Hepatocyte (in vitro differentiated cells): Measurements from ENCODE around the gene RPN2. TPM values are rescaled to one million over a fixed set of nuclear protein-coding genes. Genes with fewer than 3 reads are reported as not detected.

Source experiments
- DNase-seq: peaks from one replicate; pipeline ENCODE4 v3.0.0-alpha.2; 2016; ENCODE audit warnings: low spot score
- H2AFZ ChIP-seq: fragments of 200-600 bp; sonication (generic); 2 replicates; pipeline ENCODE4 v1.6.0; 2016; ENCODE audit warnings: antibody characterized with exemption, mild to moderate bottlenecking
- H3K27ac ChIP-seq: fragments of 200-600 bp; sonication (generic); 2 replicates; pipeline ENCODE4 v1.5.1; 2016; ENCODE audit warnings: mild to moderate bottlenecking
- H3K27me3 ChIP-seq: fragments of 200-600 bp; sonication (generic); 2 replicates; pipeline ENCODE4 v1.6.1; 2016
- H3K36me3 ChIP-seq: fragments of 200-600 bp; sonication (generic); replicated peaks from 2 replicates; pipeline ENCODE4 v1.5.1; 2016; ENCODE audit warnings: low read depth; ENCODE audit not compliant: insufficient read depth
- H3K4me1 ChIP-seq: fragments of 200-600 bp; sonication (generic); 2 replicates; pipeline ENCODE4 v1.5.1; 2016; ENCODE audit warnings: mild to moderate bottlenecking, moderate library complexity; ENCODE audit not compliant: insufficient read depth
- H3K4me2 ChIP-seq: fragments of 200-600 bp; sonication (generic); 2 replicates; pipeline ENCODE4 v1.6.0; 2016
- H3K4me3 ChIP-seq: fragments of 200-600 bp; sonication (generic); 2 replicates; pipeline ENCODE4 v1.5.1; 2016; ENCODE audit warnings: mild to moderate bottlenecking
- H3K79me2 ChIP-seq: fragments of 200-600 bp; sonication (generic); 2 replicates; pipeline ENCODE4 v1.6.0; 2017; ENCODE audit warnings: mild to moderate bottlenecking
- H3K9me2 ChIP-seq: fragments of 200-600 bp; sonication (generic); replicated peaks from 2 replicates; pipeline ENCODE4 v1.6.0; 2017; ENCODE audit warnings: mild to moderate bottlenecking; ENCODE audit not compliant: insufficient read depth
- H3K9me3 ChIP-seq: fragments of 200-600 bp; sonication (generic); 2 replicates; pipeline ENCODE4 v1.5.1; 2016; ENCODE audit warnings: low read depth, mild to moderate bottlenecking
- H4K20me1 ChIP-seq: fragments of 200-600 bp; sonication (generic); 2 replicates; pipeline ENCODE4 v1.6.0; 2016; ENCODE audit warnings: mild to moderate bottlenecking; ENCODE audit not compliant: insufficient read depth, poor library complexity, severe bottlenecking
- EZH2 ChIP-seq: fragments of 200-600 bp; sonication (generic); IDR thresholded peaks from 2 replicates; pipeline ENCODE4 v1.6.1; 2016; ENCODE audit warnings: antibody characterized with exemption, mild to moderate bottlenecking, borderline replicate concordance
- EZH2phosphoT487 ChIP-seq: fragments of 200-600 bp; sonication (generic); IDR thresholded peaks from one replicate; pipeline ENCODE4 v1.6.1; 2018; ENCODE audit warnings: antibody characterized with exemption, mild to moderate bottlenecking, low read depth, moderate library complexity; ENCODE audit not compliant: unreplicated experiment, severe bottlenecking
- WGBS: methylation state at CpG from one replicate; pipeline ENCODE4 v1.1.6; 2016; ENCODE audit warnings: low lambda C conversion rate; ENCODE audit errors: missing lambda C conversion rate; 5-methylcytosine and 5-hydroxymethylcytosine counted together
- polyA plus RNA-seq: library from polyadenylated mRNA; unstranded; fragments of >200 nt; fragmentation: Nextera tagmentation; extraction: Ambion mirVana; gene quantifications from 2 replicates; pipeline ENCODE4 v1.2.1, GENCODE V29; 2016
- total RNA-seq: library from RNA; depleted of rRNA; stranded (reverse); fragments of >200 nt; gene quantifications from 2 replicates; pipeline ENCODE4 v1.2.3, GENCODE V29; 2014
- TF ChIP-seq, protein P1 (sequence below): fragments of 200-600 bp; sonication (generic); IDR thresholded peaks from 2 replicates; pipeline ENCODE4 v1.5.1; 2016; ENCODE audit warnings: antibody characterized with exemption, mild to moderate bottlenecking; ENCODE audit not compliant: poor library complexity

RPN2 gene
- total and polyA plus RNA-seq, 2 experiments from 2014 or later, result 325 to 350 TPM

DNA sequence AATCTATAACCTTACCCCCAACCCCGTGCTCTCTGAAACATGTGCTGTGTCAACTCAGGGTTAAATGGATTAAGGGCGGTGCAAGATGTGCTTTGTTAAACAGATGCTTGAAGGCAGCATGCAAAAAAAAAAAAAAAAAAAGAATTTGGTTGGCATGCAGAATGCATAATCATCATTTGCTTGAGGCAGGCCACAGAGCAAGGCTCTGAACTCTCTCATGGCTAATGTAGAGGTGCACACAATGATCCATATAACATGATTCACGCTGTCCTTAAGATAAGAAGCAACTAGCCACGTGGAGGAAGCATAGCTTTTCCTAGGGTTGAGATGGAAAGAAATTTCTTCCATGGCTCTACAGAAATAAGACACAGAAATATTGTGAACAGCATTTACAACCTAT is 27.6 kb upstream of the RPN2 start:
- WGBS, result 64% methylated on average over 2 of the region's 4 CpGs
- H3K4me1 ChIP-seq, result no peaks in the 10 kb centered on the region
- DNase-seq, result no peak

DNA sequence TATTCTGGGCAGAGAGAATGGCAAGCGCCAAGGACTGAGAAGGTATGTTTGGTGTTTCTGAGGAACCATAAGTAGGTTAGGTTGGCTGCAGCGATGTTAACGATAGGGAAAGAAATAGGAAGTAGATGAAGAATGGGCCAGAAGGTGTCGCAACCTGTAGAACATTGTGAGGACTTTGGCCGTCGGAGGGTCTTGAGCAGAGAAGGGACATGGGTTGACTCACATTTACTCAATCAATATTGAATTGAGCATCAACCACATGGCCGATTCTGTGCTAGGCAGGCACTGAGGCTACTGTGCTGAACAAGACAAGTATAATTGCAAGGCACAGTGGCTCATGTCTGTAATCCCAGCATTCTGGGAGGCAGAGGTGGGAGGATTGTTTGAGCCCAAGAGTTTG is 26.8 kb upstream of the RPN2 start:
- Histone ChIP-seq H4K20me1 (no peaks in the 10 kb centered on the region), H3K27me3 (no peaks in the 10 kb centered on the region), H2AFZ (no peak overlapping the region), H3K9me2 (no peaks in the 10 kb centered on the region), H3K4me2 (no peak overlapping the region), H3K79me2 (no peaks in the 10 kb centered on the region), H3K4me1 (no peaks in the 10 kb centered on the region), H3K27ac (no peak overlapping the region), H3K4me3 (no peak overlapping the region), H3K9me3 (no peaks in the 10 kb centered on the region), H3K36me3 (no peaks in the 10 kb centered on the region)
- WGBS, result 90% methylated on average over 7 of the region's 7 CpGs
- TF ChIP-seq, protein P1, sequence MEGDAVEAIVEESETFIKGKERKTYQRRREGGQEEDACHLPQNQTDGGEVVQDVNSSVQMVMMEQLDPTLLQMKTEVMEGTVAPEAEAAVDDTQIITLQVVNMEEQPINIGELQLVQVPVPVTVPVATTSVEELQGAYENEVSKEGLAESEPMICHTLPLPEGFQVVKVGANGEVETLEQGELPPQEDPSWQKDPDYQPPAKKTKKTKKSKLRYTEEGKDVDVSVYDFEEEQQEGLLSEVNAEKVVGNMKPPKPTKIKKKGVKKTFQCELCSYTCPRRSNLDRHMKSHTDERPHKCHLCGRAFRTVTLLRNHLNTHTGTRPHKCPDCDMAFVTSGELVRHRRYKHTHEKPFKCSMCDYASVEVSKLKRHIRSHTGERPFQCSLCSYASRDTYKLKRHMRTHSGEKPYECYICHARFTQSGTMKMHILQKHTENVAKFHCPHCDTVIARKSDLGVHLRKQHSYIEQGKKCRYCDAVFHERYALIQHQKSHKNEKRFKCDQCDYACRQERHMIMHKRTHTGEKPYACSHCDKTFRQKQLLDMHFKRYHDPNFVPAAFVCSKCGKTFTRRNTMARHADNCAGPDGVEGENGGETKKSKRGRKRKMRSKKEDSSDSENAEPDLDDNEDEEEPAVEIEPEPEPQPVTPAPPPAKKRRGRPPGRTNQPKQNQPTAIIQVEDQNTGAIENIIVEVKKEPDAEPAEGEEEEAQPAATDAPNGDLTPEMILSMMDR, result no peak
- no peak for TF ChIP-seq EZH2phosphoT487
- TF ChIP-seq EZH2, result no peak
- no peak for DNase-seq

More for the DNA sequence above, 27.6 kb upstream of the RPN2 start:
- TF ChIP-seq, protein P1, result no peak
- TF ChIP-seq EZH2 (no peak), EZH2phosphoT487 (no peak)
- no peaks in the 10 kb centered on the region for H3K27me3 ChIP-seq
- H3K9me3 ChIP-seq, result no peaks in the 10 kb centered on the region
- H3K4me3 ChIP-seq, result no peak overlapping the region
- no peaks in the 10 kb centered on the region for H3K9me2 ChIP-seq
- no peaks in the 10 kb centered on the region for H3K79me2 ChIP-seq
- H3K4me2 ChIP-seq, result no peak overlapping the region
- H4K20me1 ChIP-seq, result no peaks in the 10 kb centered on the region
- H3K36me3 ChIP-seq, result no peaks in the 10 kb centered on the region
- no peak overlapping the region for H2AFZ ChIP-seq
- no peak overlapping the region for H3K27ac ChIP-seq

DNA sequence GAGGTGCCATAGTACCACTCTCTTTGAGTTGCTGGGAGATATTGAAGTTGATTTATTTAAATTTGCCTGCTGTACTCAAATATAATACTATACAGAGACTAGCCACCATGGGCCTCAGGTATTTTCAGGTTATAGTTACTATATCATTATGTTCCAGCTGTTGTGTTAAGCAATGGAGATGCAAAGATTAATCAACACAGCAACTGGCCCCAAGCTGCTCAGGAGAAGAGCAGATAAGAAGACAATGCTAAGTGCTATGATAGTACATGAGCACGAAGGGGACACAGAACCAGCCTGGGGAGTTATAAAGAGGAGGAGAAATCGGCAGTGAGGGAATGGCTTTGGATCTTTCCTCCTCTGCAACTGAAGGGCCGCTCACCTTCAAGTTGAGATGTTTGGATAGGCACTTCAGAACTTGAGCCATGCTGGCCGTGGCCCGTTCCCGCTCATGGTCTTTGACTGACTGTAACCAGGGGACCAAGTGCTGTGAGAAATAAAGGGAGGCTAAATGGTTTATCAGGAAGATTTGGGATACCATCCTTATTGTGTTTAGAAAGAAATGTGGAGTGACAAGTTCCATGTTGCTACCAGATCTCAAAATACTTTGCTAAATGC is 24.3 kb upstream of the RPN2 start:
- no peaks in the 10 kb centered on the region for H3K4me1 ChIP-seq
- H3K36me3 ChIP-seq, result no peaks in the 10 kb centered on the region
- no peak overlapping the region for H3K27ac ChIP-seq
- H4K20me1 ChIP-seq, result no peaks in the 10 kb centered on the region
- no peaks in the 10 kb centered on the region for H3K9me2 ChIP-seq
- H3K4me2 ChIP-seq, result no peak overlapping the region
- H3K4me3 ChIP-seq, result no peak overlapping the region
- no peaks in the 10 kb centered on the region for H3K79me2 ChIP-seq
- TF ChIP-seq EZH2, result no peak
- TF ChIP-seq, protein P1, result no peak
- TF ChIP-seq EZH2phosphoT487, result no peak
- H3K27me3 ChIP-seq, result no peaks in the 10 kb centered on the region
- DNase-seq, result no peak
- no peak overlapping the region for H2AFZ ChIP-seq
- no peaks in the 10 kb centered on the region for H3K9me3 ChIP-seq
- 90% methylated on average over 6 of the region's 6 CpGs for WGBS

DNA sequence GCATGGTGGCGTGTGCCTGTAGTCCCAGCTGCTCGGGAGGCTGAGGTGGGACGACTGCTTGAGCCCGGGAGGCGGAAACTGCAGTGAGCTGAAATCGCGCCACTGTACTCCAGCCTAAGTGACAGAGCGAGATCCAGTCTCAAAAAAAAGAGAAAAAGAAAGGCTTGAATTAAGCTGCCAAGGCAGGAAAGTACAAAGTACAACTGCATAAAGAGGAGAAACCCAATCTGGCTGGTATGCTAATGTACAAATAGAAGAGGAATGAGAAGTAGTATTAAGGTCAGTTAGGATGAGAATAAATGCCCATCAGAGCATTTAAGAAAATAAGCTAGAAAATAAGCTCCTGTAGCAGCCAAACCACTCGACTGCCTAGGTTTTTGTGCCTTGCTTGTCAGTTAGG is 23.1 kb upstream of the RPN2 start:
- Histone ChIP-seq H3K36me3 (no peaks in the 10 kb centered on the region), H3K9me3 (no peaks in the 10 kb centered on the region), H3K27ac (no peak overlapping the region), H2AFZ (no peak overlapping the region), H3K9me2 (no peaks in the 10 kb centered on the region), H3K4me2 (no peak overlapping the region), H3K79me2 (no peaks in the 10 kb centered on the region), H4K20me1 (no peaks in the 10 kb centered on the region), H3K4me1 (no peaks in the 10 kb centered on the region), H3K4me3 (no peak overlapping the region), H3K27me3 (no peaks in the 10 kb centered on the region)
- 92% methylated on average over 9 of the region's 9 CpGs for WGBS
- TF ChIP-seq, protein P1, result no peak
- no peak for TF ChIP-seq EZH2phosphoT487
- TF ChIP-seq EZH2, result no peak
- no peak for DNase-seq
